ENCODE measurements around the gene CCNL1. TPM values are rescaled to one million over a fixed set of nuclear protein-coding genes. Genes with fewer than 3 reads are reported as not detected.
A peak's percentile ranks its signal among the peaks of the same experiment; 100 is the strongest.

The CCNL1 gene
- total RNA-seq, 2 experiments from 2014 or later = 180 to 191 TPM

DNA sequence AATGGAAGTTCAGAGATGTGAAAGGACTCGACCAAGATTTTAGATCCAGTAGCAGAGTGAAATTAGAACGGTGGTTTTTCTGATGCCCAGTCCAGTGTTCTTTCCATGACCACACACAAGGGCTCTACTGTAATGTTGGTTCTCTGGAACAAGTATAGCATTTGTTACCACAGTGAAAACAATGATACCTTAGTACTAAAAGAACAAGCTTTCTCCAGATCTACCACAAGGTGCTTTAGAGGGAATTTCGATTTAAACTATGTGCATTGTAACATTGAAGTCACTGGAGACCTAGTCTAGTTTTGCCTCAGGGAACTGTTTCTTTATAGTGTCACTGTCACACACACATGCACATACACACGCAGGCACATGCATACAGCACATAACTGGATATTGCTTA is 12.8 kb upstream of the CCNL1 start:
- H3K36me3 Mint-ChIP-seq (ENCODE audit: low read depth) = peaks cover 12% of the 10 kb centered on the region
- CTCF ChIA-PET = interaction anchor here (2.2 kb wide), 1 partner anchor 11 kb away, joined by 8 read pairs; no protein-coding TSS in a partner anchor
- intact Hi-C loops (cut with micrococcal nuclease) = no loop called here
- H3K4me1 Mint-ChIP-seq (ENCODE audit: low read depth) = peaks cover 23% of the 10 kb centered on the region
- DNase-seq (no peak), ATAC-seq (no peak)
- TF ChIP-seq, protein P1, sequence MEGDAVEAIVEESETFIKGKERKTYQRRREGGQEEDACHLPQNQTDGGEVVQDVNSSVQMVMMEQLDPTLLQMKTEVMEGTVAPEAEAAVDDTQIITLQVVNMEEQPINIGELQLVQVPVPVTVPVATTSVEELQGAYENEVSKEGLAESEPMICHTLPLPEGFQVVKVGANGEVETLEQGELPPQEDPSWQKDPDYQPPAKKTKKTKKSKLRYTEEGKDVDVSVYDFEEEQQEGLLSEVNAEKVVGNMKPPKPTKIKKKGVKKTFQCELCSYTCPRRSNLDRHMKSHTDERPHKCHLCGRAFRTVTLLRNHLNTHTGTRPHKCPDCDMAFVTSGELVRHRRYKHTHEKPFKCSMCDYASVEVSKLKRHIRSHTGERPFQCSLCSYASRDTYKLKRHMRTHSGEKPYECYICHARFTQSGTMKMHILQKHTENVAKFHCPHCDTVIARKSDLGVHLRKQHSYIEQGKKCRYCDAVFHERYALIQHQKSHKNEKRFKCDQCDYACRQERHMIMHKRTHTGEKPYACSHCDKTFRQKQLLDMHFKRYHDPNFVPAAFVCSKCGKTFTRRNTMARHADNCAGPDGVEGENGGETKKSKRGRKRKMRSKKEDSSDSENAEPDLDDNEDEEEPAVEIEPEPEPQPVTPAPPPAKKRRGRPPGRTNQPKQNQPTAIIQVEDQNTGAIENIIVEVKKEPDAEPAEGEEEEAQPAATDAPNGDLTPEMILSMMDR (IDR thresholded peaks at IDR 0.05) = no peak
- H3K27ac Mint-ChIP-seq = peak overlapping the region; percentile 5
- H3K9me3 Mint-ChIP-seq = peaks cover 2% of the 10 kb centered on the region
- no peaks in the 10 kb centered on the region for H3K27me3 Mint-ChIP-seq
- POLR2A ChIA-PET = interaction anchor here (7.5 kb wide), 1 partner anchor 11 kb away, joined by 403 read pairs; the partner anchor contains the start of gene CCNL1
- no peak overlapping the region for H3K4me3 Mint-ChIP-seq

DNA sequence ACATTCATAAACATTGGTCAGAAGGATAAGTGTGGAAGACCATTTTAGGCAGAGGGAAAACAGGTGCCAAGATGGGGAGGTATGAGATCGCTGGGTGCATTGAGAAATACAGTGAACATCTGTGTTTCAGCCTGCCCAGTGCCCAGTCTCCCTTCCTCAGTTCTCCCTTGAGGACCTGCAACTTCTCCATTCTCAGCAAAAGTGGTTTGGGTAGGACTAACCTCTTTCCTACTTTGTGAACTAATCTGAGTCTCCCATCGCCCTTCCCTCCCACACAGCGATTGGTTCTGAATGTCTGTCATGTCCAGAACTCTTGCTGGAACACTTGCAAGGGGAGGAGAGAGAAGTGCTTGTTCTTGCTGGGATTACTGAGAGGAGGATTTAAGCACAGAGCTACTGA is 10.9 kb upstream of the CCNL1 start:
- H3K27ac Mint-ChIP-seq = no peak overlapping the region
- no peaks in the 10 kb centered on the region for H3K27me3 Mint-ChIP-seq
- H3K36me3 Mint-ChIP-seq (ENCODE audit: low read depth) = no peaks in the 10 kb centered on the region
- CTCF ChIA-PET = interaction anchor here (0.7 to 1.3 kb wide), 2 partner anchors 33 to 69 kb away, joined by 3 to 4 read pairs; no protein-coding TSS in a partner anchor
- TF ChIP-seq, protein P1 (IDR thresholded peaks at IDR 0.05) = no peak
- POLR2A ChIA-PET = interaction anchor here (7.5 kb wide), 1 partner anchor 9 kb away, joined by 403 read pairs; the partner anchor contains the start of gene CCNL1
- ATAC-seq = no peak
- intact Hi-C loops (cut with micrococcal nuclease) = no loop called here
- no peaks in the 10 kb centered on the region for H3K9me3 Mint-ChIP-seq
- no peak for DNase-seq
- H3K4me1 Mint-ChIP-seq (ENCODE audit: low read depth) = peaks cover 10% of the 10 kb centered on the region
- H3K4me3 Mint-ChIP-seq = no peak overlapping the region

DNA sequence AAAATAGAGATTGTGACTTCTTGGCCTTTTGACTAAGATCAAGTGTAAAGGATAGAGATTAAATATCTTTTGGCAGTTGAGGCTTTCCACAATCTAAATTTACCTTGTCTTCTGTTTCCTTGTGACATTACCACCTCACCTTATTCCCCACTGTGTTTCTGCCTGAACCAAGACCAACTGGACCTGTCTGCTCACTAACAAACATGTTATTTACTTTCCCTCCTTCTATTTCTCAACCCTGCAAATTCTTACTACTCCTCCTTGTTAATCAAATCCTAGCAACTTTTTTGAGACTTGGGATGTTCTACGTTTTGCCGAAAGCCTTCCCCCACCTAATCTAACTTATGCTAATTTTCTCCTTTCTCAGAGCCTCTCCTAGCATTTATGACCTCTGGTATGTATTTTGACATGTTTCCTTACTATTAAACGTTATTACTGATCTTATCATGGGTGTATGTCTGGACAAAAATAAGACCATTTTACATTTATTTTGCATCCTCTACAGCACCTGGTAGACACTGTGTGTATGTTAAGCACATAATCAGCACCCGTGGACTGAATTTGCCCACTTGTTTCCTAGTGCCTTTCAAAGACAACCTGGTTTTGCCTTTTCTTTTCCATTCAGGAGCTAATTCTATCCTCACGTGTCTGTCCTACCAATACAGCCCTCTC is 7.6 kb upstream of the CCNL1 start:
- Mint-ChIP-seq H3K27me3 (no peaks in the 10 kb centered on the region), H3K4me3 (no peak overlapping the region)
- CTCF ChIA-PET = interaction anchor here (1.3 kb wide), 1 partner anchor 8 kb away, joined by 3 read pairs; the partner anchor contains the start of gene CCNL1

DNA sequence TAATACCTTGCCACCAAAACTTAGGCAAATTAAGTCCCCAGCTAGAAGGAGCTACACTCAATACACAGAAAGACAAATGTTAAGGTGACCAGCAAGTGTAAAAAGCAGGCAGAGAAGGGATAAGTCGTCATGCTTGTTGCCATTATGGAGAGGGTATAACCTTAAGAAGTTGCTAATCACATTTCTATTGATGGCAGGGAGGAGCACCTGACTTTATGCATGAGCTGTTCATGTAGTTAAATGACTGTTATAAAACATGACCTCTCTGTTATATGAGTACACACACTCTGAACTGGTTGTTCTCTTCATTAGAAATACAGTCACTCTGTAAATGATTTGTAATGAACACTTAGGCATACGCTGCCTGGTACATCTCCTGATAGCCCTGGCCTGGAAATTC is 6.6 kb upstream of the CCNL1 start:
- ATAC-seq (peak; percentile 76), DNase-seq (no peak)
- Mint-ChIP-seq H3K9me3 (no peaks in the 10 kb centered on the region), H3K36me3 (ENCODE audit: low read depth) (peaks cover 5% of the 10 kb centered on the region), H3K27ac (no peak overlapping the region), H3K4me1 (ENCODE audit: low read depth) (peaks cover 12% of the 10 kb centered on the region), H3K4me3 (no peak overlapping the region), H3K27me3 (no peaks in the 10 kb centered on the region)
- POLR2A ChIA-PET = no interaction called here
- CTCF ChIA-PET = no interaction called here
- TF ChIP-seq, protein P1 (IDR thresholded peaks at IDR 0.05) = no peak
- intact Hi-C loops (cut with micrococcal nuclease) = no loop called here

More for the DNA sequence above, 7.6 kb upstream of the CCNL1 start:
- no peak for DNase-seq
- Mint-ChIP-seq H3K4me1 (ENCODE audit: low read depth) (peaks cover 9% of the 10 kb centered on the region), H3K36me3 (ENCODE audit: low read depth) (peaks cover 3% of the 10 kb centered on the region), H3K27ac (no peak overlapping the region), H3K9me3 (no peaks in the 10 kb centered on the region)
- intact Hi-C loops (cut with micrococcal nuclease) = no loop called here
- POLR2A ChIA-PET = interaction anchor here (3.1 kb wide), 1 partner anchor 8 kb away, joined by 44 read pairs; the partner anchor contains the start of gene CCNL1
- no peak for ATAC-seq
- TF ChIP-seq, protein P1 (IDR thresholded peaks at IDR 0.05) = no peak

DNA sequence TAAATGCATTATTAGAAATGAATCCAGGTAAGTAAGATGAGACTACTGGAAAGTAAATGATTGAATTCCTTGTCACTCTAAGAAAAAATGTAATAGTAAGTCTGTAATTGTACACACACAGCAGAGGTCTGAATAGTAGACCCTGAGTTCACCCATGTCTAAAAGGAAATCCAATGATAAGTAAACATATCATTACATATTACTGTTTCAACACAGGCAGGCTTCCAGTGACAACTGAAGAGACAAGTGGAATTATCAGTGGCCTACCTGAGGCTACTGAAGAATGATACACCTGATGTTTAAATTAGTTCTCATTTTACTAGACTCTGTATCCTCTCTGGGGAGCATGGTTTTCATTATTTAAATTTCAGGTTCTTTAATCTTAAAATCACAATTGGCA is 6.2 kb upstream of the CCNL1 start:
- peaks cover 8% of the 10 kb centered on the region for H3K36me3 Mint-ChIP-seq (ENCODE audit: low read depth)
- no peak overlapping the region for H3K27ac Mint-ChIP-seq
- POLR2A ChIA-PET = no interaction called here
- no peaks in the 10 kb centered on the region for H3K9me3 Mint-ChIP-seq
- intact Hi-C loops (cut with micrococcal nuclease) = no loop called here
- no peaks in the 10 kb centered on the region for H3K27me3 Mint-ChIP-seq
- H3K4me1 Mint-ChIP-seq (ENCODE audit: low read depth) = peaks cover 13% of the 10 kb centered on the region
- ATAC-seq = no peak
- no peak overlapping the region for H3K4me3 Mint-ChIP-seq
- DNase-seq = no peak
- CTCF ChIA-PET = no interaction called here
- TF ChIP-seq, protein P1 (IDR thresholded peaks at IDR 0.05) = no peak
